Measurements from ENCODE around the gene IRF2.
"Not testable (repeated sequence)": the region's sequence is repeated elsewhere in the genome, so short reads cannot be mapped to it uniquely, and the experiment has no call there.

Gene IRF2

GRCh38 chr4:184343502-184344177 lies 130.7 kb downstream of the IRF2 start:
- DNase-seq, result peak; percentile 75

- DNase-seq, result not testable (repeated sequence)
Measured at GRCh38 chr4:184342857-184343237, 131.5 kb downstream of the IRF2 start.

GRCh38 chr4:184342167-184342856 lies 132.0 kb downstream of the IRF2 start:
- DNase-seq, result no peak

- not testable (repeated sequence) for DNase-seq
Measured at GRCh38 chr4:184339398-184340193, 134.8 kb downstream of the IRF2 start.

- no peak for DNase-seq
Measured at GRCh38 chr4:184337907-184338306, 136.4 kb downstream of the IRF2 start.
